NCI-H1105 (cell line): ENCODE measurements around the gene PEDS1.
"Not testable (repeated sequence)": the region's sequence is repeated elsewhere in the genome, so short reads cannot be mapped to it uniquely, and the experiment has no call there.

ENCODE experiments used
- DNase-seq: peaks from one replicate; lab custom pipeline; 2025; lab: John Stamatoyannopoulos, UW

Gene PEDS1

GRCh38 chr20:50153500-50154377 is at the start of gene PEDS1:
Gene PEDS1, minus strand, starts transcription at chr20:50153723. Its CDS starts 86 bp downstream, at chr20:50153637.
- peak; percentile 90 for DNase-seq

DNA sequence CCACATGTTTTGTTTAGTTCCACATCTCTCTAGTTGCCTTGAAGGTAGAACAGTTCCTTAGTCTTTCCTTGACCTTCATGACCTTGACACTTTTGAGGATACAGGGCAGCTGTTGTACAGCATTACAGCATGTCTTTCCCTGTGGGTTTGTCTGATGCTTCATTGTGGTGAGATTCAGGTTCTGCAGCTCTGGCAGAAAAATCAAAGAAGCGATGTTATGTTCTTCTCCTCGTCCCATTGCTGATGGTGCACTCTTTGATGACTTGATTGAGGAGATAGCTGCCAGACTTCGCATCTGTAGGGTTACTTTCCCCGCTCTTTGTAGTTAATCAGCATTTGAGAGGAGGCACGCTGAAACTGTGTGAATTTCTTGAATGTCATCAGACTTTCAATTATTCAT is 49.2 kb upstream of the PEDS1 start:
- DNase-seq = no peak

GRCh38 chr20:50201710-50202109 is 48.2 kb upstream of the PEDS1 start:
- DNase-seq = not testable (repeated sequence)

GRCh38 chr20:50200482-50201104 is 47.1 kb upstream of the PEDS1 start:
- no peak for DNase-seq

- DNase-seq = no peak
These were observed 46.2 kb upstream of the PEDS1 start for GRCh38 chr20:50199703-50200102.

GRCh38 chr20:50198716-50199115 is 45.2 kb upstream of the PEDS1 start:
- no peak for DNase-seq

DNA sequence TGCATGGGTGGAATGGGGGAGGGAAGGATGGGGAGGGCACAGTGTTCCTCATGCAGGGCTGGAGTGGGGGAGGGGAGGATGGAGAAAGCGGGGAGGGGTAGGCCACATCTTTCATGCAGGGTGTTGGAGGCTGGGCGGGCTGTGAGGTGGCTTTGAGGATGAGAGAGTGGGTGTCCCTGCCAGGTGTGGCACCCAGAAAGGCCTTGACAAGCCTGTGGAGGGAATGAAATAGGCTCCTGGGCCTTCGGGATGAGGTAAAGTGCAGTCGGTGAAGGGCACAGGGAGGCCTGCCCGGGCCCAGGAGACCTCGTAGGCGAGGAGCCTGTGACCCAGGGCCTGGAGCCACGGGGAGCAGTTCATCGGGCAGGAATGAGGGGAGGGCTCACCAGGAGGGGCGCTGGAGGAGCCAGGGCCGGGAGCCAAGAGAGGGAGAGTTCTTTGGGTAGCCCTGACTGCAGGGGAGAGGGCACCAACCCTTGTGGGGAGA is 44.7 kb upstream of the PEDS1 start:
- no peak for DNase-seq

GRCh38 chr20:50197463-50198179 is 44.1 kb upstream of the PEDS1 start:
- no peak for DNase-seq

DNA sequence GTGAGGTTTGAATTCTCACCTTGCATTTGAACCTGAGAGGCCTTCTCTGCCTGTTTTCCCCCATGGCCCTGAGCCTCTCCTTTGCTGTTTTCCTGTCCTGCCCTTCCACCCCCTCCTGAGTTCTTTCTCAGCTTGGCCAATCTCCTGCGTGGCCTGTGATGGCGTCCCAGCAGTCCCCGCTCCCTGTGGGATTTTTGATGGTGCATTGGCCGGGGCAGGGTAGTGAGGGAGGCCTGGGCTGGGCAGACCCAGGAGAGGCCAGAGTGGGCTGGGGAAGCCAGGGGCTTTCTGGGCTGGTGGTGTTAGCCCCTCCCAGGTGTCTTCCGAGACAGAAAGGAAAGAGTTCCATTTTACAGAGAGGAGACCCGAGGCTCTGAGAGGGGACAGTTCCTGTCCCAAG is 43.4 kb upstream of the PEDS1 start:
- DNase-seq = no peak

GRCh38 chr20:50196248-50196647 is 42.7 kb upstream of the PEDS1 start:
- no peak for DNase-seq

DNA sequence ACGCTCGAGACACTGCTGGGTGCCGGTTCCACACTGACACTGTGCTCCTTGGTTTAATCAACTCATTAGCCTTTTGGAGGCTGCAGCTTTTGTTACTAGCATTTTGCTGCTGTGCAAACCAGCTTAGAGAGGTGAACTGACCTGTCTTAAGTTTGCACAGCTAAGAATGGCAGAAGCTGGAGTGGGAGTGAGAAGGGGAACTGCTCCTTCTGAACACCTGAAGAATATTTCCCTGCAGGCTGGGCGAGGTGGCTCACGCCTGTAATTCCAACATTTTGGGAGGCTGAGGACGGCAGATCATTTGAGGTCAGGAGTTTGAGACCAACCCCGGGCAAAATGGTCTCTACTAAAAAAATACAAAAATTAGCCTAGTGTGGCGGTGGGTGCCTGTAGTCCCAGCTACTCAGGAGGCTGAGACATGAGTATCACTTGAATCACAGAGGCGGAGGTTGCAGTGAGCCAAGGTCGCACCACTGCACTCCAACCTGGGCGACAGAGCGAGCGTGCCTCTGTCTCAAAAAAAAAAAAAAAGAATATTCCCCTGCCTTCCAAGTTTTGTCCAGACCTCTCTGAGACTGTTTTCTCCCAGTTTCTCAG is 42.1 kb upstream of the PEDS1 start:
- DNase-seq = no peak

DNA sequence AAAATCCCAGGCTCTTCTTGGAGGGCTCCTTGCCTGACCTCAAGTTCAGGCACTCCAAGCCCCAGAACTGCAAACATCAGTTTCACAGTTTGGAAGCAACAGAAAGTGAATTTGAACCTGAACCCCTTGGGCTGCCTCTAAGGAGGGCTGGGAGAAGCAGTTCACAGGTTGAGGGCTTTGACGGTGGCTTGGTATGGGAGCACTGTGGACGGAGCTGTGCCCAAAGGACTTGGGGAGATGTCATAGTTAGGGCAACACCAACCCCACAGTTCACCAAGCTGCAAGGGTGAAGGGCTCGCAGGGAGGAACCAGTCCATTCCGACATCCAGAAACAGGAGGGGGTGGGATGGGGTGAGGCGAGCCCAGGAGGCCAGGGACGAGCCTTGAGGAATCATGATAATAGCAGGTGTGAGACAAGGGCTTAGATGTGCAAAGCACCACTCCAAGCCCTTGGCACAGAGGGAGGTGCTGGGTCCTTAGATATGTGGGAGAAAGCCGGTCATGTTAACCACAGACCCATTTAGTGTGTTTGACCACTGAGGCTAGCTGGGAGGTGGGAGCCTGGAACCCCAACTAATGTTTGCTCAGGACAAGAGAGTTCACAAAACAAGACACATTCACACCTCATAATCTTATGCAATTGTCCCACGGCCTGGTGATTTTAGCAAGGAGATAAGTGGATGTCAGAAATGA is 41.5 kb upstream of the PEDS1 start:
- no peak for DNase-seq

- DNase-seq = no peak
These were observed 40.9 kb upstream of the PEDS1 start for GRCh38 chr20:50194422-50194830.

DNA sequence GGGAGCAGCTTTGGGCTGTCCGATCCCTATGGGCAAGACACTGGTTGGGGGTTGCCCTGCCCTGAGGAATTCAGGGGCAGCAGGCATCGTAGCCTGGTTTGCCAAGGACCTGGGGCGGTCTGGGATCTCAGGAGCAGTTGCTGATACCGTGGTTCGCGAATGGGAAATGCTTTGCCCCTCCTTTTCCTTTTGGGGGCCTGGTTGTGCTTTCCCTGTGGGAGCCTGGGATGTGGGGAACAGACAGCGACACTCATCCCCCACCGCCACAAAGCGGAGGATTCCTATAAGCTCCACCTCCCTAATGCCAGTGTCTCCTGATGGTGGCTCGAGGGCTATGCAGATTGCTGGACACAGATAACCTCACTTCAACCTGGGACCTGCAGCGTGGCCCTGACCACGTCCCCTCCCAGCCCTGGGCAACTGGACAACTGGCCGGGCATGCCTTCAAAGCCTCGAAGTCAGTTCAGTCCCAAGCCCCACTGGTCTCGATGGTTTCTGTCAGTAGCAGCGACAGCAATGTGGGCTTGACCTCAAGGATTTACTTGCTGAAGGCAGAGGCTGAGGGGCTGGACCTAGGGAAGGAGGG is 40.4 kb upstream of the PEDS1 start:
- DNase-seq = no peak

DNA sequence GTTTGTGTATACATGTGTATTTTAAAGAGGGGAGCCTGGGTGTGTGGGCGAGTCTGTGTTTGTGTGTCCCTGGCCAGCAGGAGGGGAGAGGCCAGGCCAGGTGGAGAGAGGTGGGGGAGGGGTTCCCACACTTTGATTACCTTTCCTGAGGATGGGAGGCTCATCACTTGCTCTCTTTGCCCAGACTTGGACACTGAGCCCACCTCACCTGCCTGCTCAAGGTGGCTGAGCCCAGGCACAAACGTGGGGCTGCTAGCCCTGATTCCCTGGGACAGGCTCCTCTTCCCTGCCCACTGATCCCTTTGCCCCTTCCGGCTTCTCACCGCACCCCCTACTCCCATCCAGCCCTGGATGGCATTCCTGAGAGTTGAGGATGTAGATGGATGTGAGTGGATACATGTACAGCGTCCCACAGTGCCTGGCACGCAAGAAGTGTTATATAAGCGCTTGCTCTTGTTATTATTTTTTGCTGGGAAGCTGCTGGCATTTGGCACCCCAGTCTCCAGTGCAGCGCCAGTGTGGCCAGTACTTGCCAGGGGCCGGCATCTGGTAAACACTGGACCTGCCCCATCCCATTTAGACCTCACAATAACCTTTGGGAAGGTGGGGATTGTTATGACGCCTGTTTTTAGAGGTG is 39.8 kb upstream of the PEDS1 start:
- no peak for DNase-seq

DNA sequence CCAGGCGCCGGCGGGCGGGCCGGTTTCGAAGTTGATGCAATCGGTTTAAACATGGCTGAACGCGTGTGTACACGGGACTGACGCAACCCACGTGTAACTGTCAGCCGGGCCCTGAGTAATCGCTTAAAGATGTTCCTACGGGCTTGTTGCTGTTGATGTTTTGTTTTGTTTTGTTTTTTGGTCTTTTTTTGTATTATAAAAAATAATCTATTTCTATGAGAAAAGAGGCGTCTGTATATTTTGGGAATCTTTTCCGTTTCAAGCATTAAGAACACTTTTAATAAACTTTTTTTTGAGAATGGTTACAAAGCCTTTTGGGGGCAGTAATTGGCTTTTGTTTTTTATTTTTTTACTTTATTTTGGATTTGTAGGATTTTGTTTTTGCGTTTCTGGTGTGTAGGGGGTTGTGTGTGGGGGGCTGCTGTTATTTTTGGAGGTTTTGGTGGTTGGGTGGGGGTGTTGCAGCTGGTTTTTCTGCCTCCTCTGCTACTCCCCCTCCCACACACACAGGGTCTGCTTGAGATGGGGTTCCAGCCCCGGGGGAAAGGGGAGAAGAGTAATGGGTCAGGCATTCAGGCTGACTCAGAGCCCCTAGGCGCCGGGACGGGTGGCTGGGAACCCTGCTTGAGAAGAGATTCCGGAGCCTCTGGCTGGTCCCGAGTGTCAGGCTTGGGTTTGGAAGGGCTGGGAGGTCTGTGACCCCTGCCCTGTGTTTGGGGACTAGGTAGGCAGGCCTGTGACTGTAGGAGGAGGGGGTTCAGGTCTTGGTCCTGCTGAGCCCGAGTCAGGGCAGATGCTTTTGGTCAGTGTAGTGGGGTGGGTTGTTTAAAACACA is 39.1 kb upstream of the PEDS1 start:
- peak; percentile 60 for DNase-seq

DNA sequence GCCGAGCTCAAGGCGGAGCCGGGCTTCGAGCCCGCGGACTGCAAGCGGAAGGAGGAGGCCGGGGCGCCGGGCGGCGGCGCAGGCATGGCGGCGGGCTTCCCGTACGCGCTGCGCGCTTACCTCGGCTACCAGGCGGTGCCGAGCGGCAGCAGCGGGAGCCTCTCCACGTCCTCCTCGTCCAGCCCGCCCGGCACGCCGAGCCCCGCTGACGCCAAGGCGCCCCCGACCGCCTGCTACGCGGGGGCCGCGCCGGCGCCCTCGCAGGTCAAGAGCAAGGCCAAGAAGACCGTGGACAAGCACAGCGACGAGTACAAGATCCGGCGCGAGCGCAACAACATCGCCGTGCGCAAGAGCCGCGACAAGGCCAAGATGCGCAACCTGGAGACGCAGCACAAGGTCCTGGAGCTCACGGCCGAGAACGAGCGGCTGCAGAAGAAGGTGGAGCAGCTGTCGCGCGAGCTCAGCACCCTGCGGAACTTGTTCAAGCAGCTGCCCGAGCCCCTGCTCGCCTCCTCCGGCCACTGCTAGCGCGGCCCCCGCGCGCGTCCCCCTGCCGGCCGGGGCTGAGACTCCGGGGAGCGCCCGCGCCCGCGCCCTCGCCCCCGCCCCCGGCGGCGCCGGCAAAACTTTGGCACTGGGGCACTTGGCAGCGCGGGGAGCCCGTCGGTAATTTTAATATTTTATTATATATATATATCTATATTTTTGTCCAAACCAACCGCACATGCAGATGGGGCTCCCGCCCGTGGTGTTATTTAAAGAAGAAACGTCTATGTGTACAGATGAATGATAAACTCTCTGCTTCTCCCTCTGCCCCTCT is 38.2 kb upstream of the PEDS1 start:
- DNase-seq = peak; percentile 32

GRCh38 chr20:50191065-50191543 is 37.6 kb upstream of the PEDS1 start:
- peak; percentile 36 for DNase-seq
